Vagina (tissue), 2 donors: ENCODE measurements around the gene TSC1. TPM values are rescaled to one million over a fixed set of nuclear protein-coding genes. Genes with fewer than 3 reads are reported as not detected.
A peak's percentile ranks its signal among the peaks of the same experiment; 100 is the strongest.

Experiments
- DNase-seq, 2 donors: peaks; one replicate each; pipeline ENCODE4 v3.0.0-alpha.2; 2017; ENCODE audit errors: extremely low spot score in 2 of 2
- H3K27ac ChIP-seq: fragments of 200-600 bp; sonication (generic); one replicate; pipeline ENCODE4 v1.5.1; 2019
- H3K27me3 ChIP-seq: fragments of 200-600 bp; sonication (generic); one replicate; pipeline ENCODE4 v1.5.1; 2019
- H3K36me3 ChIP-seq, 2 donors: fragments of 200-600 bp; sonication (generic); one replicate each; pipeline ENCODE4 v1.5.1; 2017 to 2019
- H3K4me1 ChIP-seq: fragments of 200-600 bp; sonication (generic); one replicate; pipeline ENCODE4 v1.5.1; 2019
- H3K4me3 ChIP-seq, 2 donors: fragments of 200-600 bp; sonication (generic); 1 replicate in 1 of 2; 2 replicates in 1 of 2; pipeline ENCODE4 v1.5.1; 2016 to 2019
- H3K9me3 ChIP-seq: fragments of 200-600 bp; sonication (generic); one replicate; pipeline ENCODE4 v1.5.1; 2019
- POLR2A ChIP-seq, 2 donors: fragments of 450-650 bp; IDR thresholded peaks; one replicate each; pipeline ENCODE4 v1.6.1; 2017; ENCODE audit warnings: antibody characterized with exemption in 2 of 2, mild to moderate bottlenecking in 2 of 2, moderate library complexity in 2 of 2
- POLR2AphosphoS5 ChIP-seq, 2 donors: sonication (generic); formaldehyde crosslinking; IDR thresholded peaks; one replicate each; pipeline ENCODE4 v1.9.0; 2017; ENCODE audit warnings: antibody characterized with exemption in 2 of 2, mild to moderate bottlenecking in 2 of 2, low read depth in 1 of 2; ENCODE audit not compliant: insufficient read depth in 1 of 2
- intact Hi-C: fragments of 100-400 bp; cut with DNase I; formaldehyde crosslinking; loops from one replicate; pipeline ENCODE4 v1.15.1; 2023
- total RNA-seq: library from RNA; depleted of rRNA; stranded (reverse); fragments of >200 nt; gene quantifications from one replicate; pipeline ENCODE4 v1.2.3, GENCODE V29; 2016
- TF ChIP-seq, protein P1 (sequence below), 3 experiments: fragments of 450-650 bp in 2 of 3; fragments of 200-600 bp in 1 of 3; sonication (generic) in 1 of 3; IDR thresholded peaks; one replicate each; pipeline ENCODE4 v1.5.1; 2017 to 2019; ENCODE audit warnings: antibody characterized with exemption in 3 of 3, mild to moderate bottlenecking in 2 of 3, moderate library complexity in 2 of 3

The TSC1 gene
- total RNA-seq, 1 donor from 2014 or later: 56.2 TPM

DNA sequence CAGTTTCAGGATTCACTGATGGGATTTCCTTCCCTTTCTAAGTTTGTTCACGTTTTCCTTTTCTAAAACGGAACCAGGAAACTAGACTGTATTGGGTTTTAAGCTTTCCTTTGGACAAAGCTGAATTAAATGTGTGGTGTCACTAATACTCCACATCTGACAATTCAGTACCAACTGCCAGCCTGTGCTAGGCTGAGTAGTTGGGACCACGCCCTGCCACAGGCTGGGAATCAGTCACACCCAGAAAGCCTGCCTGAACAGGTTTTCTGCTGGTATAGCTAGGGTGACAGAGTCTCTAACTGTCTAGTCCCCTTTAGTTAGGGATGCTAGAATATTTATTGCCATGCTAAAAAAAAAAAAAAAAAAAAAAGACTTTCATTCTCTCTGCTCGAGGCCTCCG lies 50.1 kb downstream of the TSC1 start:
- Histone ChIP-seq H3K4me1 (peaks cover 21% of the 10 kb centered on the region), H3K9me3 (no peaks in the 10 kb centered on the region), H3K36me3 (peaks cover 0 to 56% of the 10 kb centered on the region in 2 donors), H3K27ac (no peak overlapping the region), H3K27me3 (no peaks in the 10 kb centered on the region), H3K4me3 (no peak overlapping the region)
- TF ChIP-seq POLR2AphosphoS5 (IDR thresholded peaks at IDR 0.05; ENCODE audit: insufficient read depth in 1 of 2, low read depth in 1 of 2) (peak in 1 of 2 donors; percentile 58), POLR2A (IDR thresholded peaks at IDR 0.05) (no peak)
- TF ChIP-seq, protein P1, sequence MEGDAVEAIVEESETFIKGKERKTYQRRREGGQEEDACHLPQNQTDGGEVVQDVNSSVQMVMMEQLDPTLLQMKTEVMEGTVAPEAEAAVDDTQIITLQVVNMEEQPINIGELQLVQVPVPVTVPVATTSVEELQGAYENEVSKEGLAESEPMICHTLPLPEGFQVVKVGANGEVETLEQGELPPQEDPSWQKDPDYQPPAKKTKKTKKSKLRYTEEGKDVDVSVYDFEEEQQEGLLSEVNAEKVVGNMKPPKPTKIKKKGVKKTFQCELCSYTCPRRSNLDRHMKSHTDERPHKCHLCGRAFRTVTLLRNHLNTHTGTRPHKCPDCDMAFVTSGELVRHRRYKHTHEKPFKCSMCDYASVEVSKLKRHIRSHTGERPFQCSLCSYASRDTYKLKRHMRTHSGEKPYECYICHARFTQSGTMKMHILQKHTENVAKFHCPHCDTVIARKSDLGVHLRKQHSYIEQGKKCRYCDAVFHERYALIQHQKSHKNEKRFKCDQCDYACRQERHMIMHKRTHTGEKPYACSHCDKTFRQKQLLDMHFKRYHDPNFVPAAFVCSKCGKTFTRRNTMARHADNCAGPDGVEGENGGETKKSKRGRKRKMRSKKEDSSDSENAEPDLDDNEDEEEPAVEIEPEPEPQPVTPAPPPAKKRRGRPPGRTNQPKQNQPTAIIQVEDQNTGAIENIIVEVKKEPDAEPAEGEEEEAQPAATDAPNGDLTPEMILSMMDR (IDR thresholded peaks at IDR 0.05): no peak
- intact Hi-C loops: no loop called here
- no peak for DNase-seq

DNA sequence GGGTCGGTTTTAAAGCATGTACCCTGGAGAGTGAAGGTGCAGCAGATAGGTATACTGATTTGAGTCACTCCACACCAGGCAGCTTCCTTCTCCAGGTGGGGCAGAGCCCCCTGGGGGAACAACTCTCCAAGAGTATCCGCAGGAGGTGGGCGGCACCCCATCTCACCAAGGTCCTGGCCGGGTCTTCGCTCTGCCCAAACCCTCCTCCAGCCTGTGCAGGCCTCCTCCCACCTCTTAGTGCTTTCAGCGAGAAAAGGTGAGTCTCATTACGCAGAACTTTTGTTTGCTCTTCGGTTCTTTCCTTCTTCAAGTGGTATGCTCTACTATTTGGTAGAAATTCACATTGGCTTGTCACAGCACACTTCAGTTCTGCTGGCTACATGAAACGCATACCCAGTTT lies 52.0 kb downstream of the TSC1 start:
- Histone ChIP-seq H3K36me3 (peaks cover 0 to 52% of the 10 kb centered on the region in 2 donors), H3K4me3 (no peak overlapping the region), H3K9me3 (no peaks in the 10 kb centered on the region), H3K27ac (no peak overlapping the region), H3K27me3 (no peaks in the 10 kb centered on the region), H3K4me1 (peaks cover 21% of the 10 kb centered on the region)
- intact Hi-C loops: no loop called here
- no peak for TF ChIP-seq POLR2A (IDR thresholded peaks at IDR 0.05)
- no peak for TF ChIP-seq POLR2AphosphoS5 (IDR thresholded peaks at IDR 0.05; ENCODE audit: insufficient read depth in 1 of 2, low read depth in 1 of 2)
- TF ChIP-seq, protein P1 (IDR thresholded peaks at IDR 0.05): no peak
- DNase-seq: no peak

DNA sequence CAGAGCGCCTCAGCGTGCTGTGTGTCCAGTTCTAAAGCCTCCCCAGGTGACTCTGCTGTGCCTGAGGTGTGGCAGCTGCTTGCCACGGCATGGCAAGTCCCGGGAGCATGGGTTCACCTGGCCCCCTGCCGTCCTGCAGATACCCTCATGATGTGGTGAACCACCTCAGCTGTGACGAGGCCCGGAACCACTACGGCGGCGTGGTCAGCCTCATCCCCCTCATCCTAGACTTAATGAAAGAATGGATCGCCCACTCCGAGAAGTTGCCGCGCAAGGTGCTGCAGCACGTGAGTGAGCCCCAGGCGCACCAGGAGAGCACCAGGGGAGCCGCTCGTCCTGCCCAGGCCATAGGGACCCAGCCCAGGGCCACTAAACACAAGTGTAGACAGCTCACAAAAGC lies 56.3 kb downstream of the TSC1 start:
- intact Hi-C loops: no loop called here
- no peak overlapping the region for H3K27ac ChIP-seq
- H3K9me3 ChIP-seq: no peaks in the 10 kb centered on the region
- no peak overlapping the region for H3K4me3 ChIP-seq
- H3K4me1 ChIP-seq: no peaks in the 10 kb centered on the region
- H3K36me3 ChIP-seq: peaks cover 0 to 20% of the 10 kb centered on the region in 2 donors
- H3K27me3 ChIP-seq: no peaks in the 10 kb centered on the region
- DNase-seq: no peak
- TF ChIP-seq POLR2A (IDR thresholded peaks at IDR 0.05) (no peak), POLR2AphosphoS5 (IDR thresholded peaks at IDR 0.05; ENCODE audit: insufficient read depth in 1 of 2, low read depth in 1 of 2) (no peak)
- TF ChIP-seq, protein P1 (IDR thresholded peaks at IDR 0.05): no peak

DNA sequence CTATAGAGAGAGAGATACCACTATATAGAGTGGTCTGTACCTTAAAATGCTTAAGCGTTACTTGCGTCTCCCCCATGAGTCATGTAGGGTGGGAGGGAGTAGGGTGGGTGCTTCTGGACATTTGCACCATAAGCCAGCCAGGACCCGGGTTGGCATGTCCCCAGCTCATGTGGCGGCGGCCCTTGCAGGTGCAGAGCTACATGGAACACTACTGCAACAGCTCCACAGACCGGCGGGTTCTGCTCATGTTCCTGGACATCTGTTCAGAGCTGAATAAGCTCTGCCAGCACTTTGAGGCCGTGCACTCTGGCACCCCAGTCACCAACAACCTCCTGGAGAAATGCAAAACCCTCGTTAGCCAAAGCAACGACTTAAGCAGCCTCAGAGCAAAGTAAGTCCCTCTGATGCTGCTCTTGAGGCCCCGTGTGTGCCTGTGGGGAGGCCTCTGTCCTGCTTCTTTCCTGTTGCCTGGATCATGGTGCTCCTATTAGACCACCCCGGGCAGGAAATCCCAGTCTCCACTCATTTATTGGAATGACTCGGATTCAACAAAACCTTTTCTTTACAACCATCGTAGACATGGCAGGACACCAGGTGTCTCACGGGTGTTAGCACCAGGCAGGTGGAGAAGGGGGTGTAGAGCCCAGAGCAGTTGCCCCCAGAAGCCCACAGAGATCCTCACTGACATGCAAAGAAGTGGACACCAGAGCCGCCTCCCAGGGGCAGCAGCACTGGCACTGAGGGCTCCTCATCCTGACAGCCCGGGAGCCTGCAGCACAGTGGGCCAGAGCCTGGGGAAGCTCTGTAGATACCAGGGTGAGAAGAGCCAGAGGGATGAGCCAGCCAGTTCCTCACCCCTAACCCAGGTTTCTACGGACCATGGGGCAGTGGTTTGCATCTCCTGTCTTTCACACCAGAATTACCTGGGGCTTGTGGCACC lies 57.0 kb downstream of the TSC1 start:
- Histone ChIP-seq H3K4me1 (no peaks in the 10 kb centered on the region), H3K4me3 (no peak overlapping the region), H3K27ac (no peak overlapping the region), H3K9me3 (no peaks in the 10 kb centered on the region), H3K36me3 (peaks cover 0 to 14% of the 10 kb centered on the region in 2 donors), H3K27me3 (no peaks in the 10 kb centered on the region)
- no peak for DNase-seq
- intact Hi-C loops: no loop called here
- no peak for TF ChIP-seq POLR2A (IDR thresholded peaks at IDR 0.05)
- TF ChIP-seq, protein P1 (IDR thresholded peaks at IDR 0.05): no peak
- no peak for TF ChIP-seq POLR2AphosphoS5 (IDR thresholded peaks at IDR 0.05; ENCODE audit: insufficient read depth in 1 of 2, low read depth in 1 of 2)

DNA sequence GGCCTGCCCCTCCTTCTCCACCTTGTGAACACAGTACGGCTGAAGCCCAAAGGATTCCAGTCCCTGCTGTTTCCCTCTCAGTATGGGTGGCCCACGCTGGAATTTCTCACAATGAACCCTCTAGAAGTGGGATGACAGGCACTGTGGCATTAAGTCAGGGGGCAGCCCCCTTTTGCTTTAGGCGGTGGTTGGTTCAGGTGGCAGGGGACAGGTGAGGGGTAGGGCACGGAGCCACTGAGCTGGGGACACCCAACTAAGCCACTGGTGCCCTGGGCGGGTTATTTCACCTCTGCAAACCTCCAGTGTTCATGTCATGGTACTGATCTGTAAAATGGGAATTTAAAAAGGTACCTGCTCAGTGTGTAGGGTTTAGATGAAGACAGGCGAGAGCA lies 58.1 kb downstream of the TSC1 start:
- Histone ChIP-seq H3K4me3 (no peak overlapping the region), H3K9me3 (no peaks in the 10 kb centered on the region), H3K4me1 (no peaks in the 10 kb centered on the region), H3K27ac (no peak overlapping the region), H3K27me3 (no peaks in the 10 kb centered on the region), H3K36me3 (peaks cover 0 to 9% of the 10 kb centered on the region in 2 donors)
- intact Hi-C loops: no loop called here
- TF ChIP-seq POLR2AphosphoS5 (IDR thresholded peaks at IDR 0.05; ENCODE audit: insufficient read depth in 1 of 2, low read depth in 1 of 2) (no peak), POLR2A (IDR thresholded peaks at IDR 0.05) (no peak)
- TF ChIP-seq, protein P1 (IDR thresholded peaks at IDR 0.05): no peak
- no peak for DNase-seq
